Measurements from ENCODE around the gene PDE4C. TPM values are rescaled to one million over a fixed set of nuclear protein-coding genes. Genes with fewer than 3 reads are reported as not detected.

PDE4C gene
- total RNA-seq, 1 donor from 2014 or later, result 0.85 TPM

GRCh38 chr19:18202397-18202777 lies 23.9 kb downstream of the PDE4C start:
- no peak for DNase-seq (ENCODE audit: low spot score)
- no peak overlapping the region for H3K27ac Mint-ChIP-seq (ENCODE audit: unreplicated experiment)
- H3K9me3 Mint-ChIP-seq (ENCODE audit: unreplicated experiment), result no peaks in the 10 kb centered on the region
- H3K4me3 Mint-ChIP-seq (ENCODE audit: unreplicated experiment), result peak overlapping the region; percentile 71
- TF ChIP-seq, protein P1, sequence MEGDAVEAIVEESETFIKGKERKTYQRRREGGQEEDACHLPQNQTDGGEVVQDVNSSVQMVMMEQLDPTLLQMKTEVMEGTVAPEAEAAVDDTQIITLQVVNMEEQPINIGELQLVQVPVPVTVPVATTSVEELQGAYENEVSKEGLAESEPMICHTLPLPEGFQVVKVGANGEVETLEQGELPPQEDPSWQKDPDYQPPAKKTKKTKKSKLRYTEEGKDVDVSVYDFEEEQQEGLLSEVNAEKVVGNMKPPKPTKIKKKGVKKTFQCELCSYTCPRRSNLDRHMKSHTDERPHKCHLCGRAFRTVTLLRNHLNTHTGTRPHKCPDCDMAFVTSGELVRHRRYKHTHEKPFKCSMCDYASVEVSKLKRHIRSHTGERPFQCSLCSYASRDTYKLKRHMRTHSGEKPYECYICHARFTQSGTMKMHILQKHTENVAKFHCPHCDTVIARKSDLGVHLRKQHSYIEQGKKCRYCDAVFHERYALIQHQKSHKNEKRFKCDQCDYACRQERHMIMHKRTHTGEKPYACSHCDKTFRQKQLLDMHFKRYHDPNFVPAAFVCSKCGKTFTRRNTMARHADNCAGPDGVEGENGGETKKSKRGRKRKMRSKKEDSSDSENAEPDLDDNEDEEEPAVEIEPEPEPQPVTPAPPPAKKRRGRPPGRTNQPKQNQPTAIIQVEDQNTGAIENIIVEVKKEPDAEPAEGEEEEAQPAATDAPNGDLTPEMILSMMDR (IDR thresholded peaks at IDR 0.05; ENCODE audit: unreplicated experiment), result no peak
- H3K27me3 Mint-ChIP-seq (ENCODE audit: unreplicated experiment), result peaks cover 14% of the 10 kb centered on the region
- peaks cover 4% of the 10 kb centered on the region for H3K4me1 Mint-ChIP-seq (ENCODE audit: unreplicated experiment)
- peaks cover 10% of the 10 kb centered on the region for H3K36me3 Mint-ChIP-seq (ENCODE audit: low read depth, unreplicated experiment)

DNA sequence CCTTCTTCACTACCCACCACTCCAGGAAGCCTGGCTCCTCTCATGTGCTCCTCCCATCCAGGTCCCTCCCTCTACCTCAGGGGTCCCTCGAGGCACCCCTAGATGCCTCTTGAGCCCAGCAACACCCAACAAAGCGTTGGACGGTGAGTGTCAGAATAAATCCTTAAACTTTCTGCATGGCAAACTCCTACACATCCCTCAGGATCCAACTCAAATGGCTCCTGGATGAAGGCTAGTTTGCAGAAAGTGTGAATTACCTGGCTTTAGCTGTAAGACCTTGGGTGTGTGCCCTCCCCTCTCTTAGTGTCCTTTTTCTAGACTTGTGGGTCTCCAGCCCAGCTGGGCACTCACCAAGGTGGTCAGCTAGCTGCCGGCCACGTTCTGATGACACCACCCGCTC lies 27.9 kb downstream of the PDE4C start:
- Mint-ChIP-seq H3K4me1 (ENCODE audit: unreplicated experiment) (peaks cover 13% of the 10 kb centered on the region), H3K9me3 (ENCODE audit: unreplicated experiment) (no peaks in the 10 kb centered on the region), H3K36me3 (ENCODE audit: low read depth, unreplicated experiment) (peaks cover 10% of the 10 kb centered on the region), H3K27me3 (ENCODE audit: unreplicated experiment) (peaks cover 11% of the 10 kb centered on the region), H3K27ac (ENCODE audit: unreplicated experiment) (no peak overlapping the region), H3K4me3 (ENCODE audit: unreplicated experiment) (no peak overlapping the region)
- TF ChIP-seq, protein P1 (IDR thresholded peaks at IDR 0.05; ENCODE audit: unreplicated experiment), result no peak
- DNase-seq (ENCODE audit: low spot score), result no peak

- Mint-ChIP-seq H3K27me3 (ENCODE audit: unreplicated experiment) (peaks cover 12% of the 10 kb centered on the region), H3K27ac (ENCODE audit: unreplicated experiment) (no peak overlapping the region), H3K4me3 (ENCODE audit: unreplicated experiment) (no peak overlapping the region), H3K9me3 (ENCODE audit: unreplicated experiment) (no peaks in the 10 kb centered on the region), H3K4me1 (ENCODE audit: unreplicated experiment) (peaks cover 9% of the 10 kb centered on the region), H3K36me3 (ENCODE audit: low read depth, unreplicated experiment) (peaks cover 10% of the 10 kb centered on the region)
- TF ChIP-seq, protein P1 (IDR thresholded peaks at IDR 0.05; ENCODE audit: unreplicated experiment), result no peak
- no peak for DNase-seq (ENCODE audit: low spot score)
These were observed 28.3 kb downstream of the PDE4C start for GRCh38 chr19:18197941-18198340.

GRCh38 chr19:18197306-18197705 lies 28.9 kb downstream of the PDE4C start:
- H3K9me3 Mint-ChIP-seq (ENCODE audit: unreplicated experiment), result no peaks in the 10 kb centered on the region
- H3K4me1 Mint-ChIP-seq (ENCODE audit: unreplicated experiment), result peaks cover 9% of the 10 kb centered on the region
- H3K27me3 Mint-ChIP-seq (ENCODE audit: unreplicated experiment), result peaks cover 14% of the 10 kb centered on the region
- no peak overlapping the region for H3K4me3 Mint-ChIP-seq (ENCODE audit: unreplicated experiment)
- TF ChIP-seq, protein P1 (IDR thresholded peaks at IDR 0.05; ENCODE audit: unreplicated experiment), result no peak
- peaks cover 8% of the 10 kb centered on the region for H3K36me3 Mint-ChIP-seq (ENCODE audit: low read depth, unreplicated experiment)
- no peak overlapping the region for H3K27ac Mint-ChIP-seq (ENCODE audit: unreplicated experiment)
- no peak for DNase-seq (ENCODE audit: low spot score)

DNA sequence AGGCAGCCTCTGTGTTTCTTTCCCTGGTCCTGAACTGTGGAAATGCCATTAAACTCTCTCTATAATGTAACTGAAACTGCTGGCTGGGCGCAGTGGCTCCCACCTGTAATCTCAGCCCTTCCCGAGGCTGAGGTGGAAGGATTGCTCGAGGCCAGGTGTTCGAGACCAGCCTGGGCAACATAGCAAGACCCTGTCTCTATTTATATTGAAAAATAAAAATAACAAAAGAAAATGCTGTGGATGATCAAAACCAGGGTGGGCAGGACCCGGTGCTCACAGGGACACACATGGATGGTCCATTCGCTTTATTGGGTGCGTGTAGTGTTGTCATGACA lies 29.8 kb downstream of the PDE4C start:
- Mint-ChIP-seq H3K27ac (ENCODE audit: unreplicated experiment) (no peak overlapping the region), H3K9me3 (ENCODE audit: unreplicated experiment) (no peaks in the 10 kb centered on the region), H3K4me3 (ENCODE audit: unreplicated experiment) (no peak overlapping the region), H3K27me3 (ENCODE audit: unreplicated experiment) (peaks cover 10% of the 10 kb centered on the region), H3K36me3 (ENCODE audit: low read depth, unreplicated experiment) (peaks cover 1% of the 10 kb centered on the region), H3K4me1 (ENCODE audit: unreplicated experiment) (peaks cover 9% of the 10 kb centered on the region)
- TF ChIP-seq, protein P1 (IDR thresholded peaks at IDR 0.05; ENCODE audit: unreplicated experiment), result no peak
- no peak for DNase-seq (ENCODE audit: low spot score)
